ENCODE results near the gene EVX2.
A peak's percentile ranks its signal among the peaks of the same experiment; 100 is the strongest.

EVX2 gene

GRCh38 chr2:176095421-176095820 lies 11.7 kb upstream of the EVX2 start:
- no peak for DNase-seq

GRCh38 chr2:176094349-176094748 lies 10.6 kb upstream of the EVX2 start:
- no peak for DNase-seq

DNA sequence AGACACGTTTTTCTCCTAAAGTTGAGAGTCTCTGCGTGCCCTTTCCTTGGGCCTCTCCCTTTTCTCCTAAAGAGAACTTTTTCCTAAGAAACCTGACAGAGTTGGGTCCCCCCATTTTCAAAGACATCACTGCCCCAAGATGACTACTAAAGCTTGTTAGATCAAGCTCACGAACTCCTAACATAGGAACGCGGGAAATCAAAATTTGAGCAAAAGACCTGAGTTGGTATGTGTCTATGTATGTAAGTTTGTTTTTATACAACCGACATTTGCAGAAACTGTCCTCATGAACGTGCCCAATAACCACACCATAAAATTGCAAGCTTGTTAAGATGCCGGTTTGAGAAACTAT lies 10.1 kb upstream of the EVX2 start:
- DNase-seq = no peak

DNA sequence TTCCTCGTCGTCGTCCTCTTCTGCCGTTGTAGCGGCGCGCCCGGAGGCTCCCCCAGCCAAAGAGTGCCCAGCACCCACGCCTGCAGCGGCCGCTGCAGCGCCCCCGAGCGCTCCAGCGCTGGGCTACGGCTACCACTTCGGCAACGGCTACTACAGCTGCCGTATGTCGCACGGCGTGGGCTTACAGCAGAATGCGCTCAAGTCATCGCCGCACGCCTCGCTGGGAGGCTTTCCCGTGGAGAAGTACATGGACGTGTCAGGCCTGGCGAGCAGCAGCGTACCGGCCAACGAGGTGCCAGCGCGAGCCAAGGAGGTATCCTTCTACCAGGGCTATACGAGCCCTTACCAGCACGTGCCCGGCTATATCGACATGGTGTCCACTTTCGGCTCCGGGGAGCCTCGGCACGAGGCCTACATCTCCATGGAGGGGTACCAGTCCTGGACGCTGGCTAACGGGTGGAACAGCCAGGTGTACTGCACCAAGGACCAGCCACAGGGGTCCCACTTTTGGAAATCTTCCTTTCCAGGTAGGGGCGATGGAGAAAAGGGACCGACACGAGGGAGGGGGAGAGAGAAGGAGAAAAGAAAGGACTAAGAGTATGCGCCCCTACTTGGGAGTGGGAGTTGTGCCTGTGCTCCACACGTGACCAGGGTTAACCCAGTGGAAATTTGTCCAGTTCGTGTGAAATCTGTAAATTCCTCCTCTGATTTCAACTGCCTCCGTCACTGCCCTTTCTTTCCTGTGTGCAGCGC lies 9.6 kb upstream of the EVX2 start:
- DNase-seq = peak; percentile 39

- DNase-seq = peak; percentile 62
These were observed 8.7 kb upstream of the EVX2 start, which contains the start of gene HOXD13 for GRCh38 chr2:176092270-176093144. TSS of gene HOXD13 (plus strand) at chr2:176092721. CDS start at chr2:176092891, 170 bp downstream.

DNA sequence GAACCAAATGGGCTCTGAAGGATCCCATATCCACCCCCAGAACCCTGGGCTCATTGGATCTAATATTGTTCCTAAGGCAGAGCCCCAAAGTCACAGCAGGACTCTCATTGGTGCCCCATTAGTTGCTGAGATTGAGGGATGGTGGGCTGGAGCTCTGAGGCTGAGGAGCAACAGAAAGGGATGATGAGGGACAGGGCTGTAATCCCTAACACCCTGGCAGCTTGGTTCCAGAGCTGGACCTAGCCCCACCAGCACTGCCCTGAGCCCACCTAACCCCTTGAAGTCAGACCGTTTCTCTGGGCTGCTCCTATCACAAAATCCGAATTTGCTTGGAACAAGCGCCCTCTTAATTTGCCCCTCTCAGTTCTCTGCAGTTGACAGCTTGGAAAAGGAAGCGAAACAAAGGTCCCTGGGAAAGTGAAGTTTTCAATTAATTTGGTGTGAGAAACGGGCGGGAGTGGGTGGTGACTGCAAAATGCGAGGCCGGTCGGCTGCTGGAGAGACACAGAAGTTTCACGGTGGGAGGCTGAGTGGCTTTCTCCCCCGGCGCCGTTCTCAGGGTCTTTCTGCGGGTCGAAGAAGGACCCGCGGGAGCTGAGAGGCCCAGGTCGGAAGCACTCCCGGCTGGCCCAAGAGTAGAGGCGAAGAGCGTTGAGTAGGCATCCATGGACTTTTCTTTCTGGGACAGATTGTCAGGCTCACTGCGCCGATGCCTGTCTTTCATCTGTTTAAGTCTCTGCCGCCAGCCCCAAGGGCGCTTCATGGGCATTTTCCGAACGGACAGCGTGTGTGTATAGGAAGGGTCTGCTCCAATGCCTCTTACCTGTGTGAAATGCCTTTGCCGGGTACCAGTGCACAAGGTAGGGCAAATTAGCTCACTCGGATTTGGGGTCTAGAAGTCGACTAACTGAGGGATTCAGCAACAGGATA lies 7.8 kb upstream of the EVX2 start:
- no peak for DNase-seq

GRCh38 chr2:176090862-176091261 lies 7.1 kb upstream of the EVX2 start:
- DNase-seq = no peak

- DNase-seq = no peak
These were observed 6.2 kb upstream of the EVX2 start for GRCh38 chr2:176089843-176090395.

DNA sequence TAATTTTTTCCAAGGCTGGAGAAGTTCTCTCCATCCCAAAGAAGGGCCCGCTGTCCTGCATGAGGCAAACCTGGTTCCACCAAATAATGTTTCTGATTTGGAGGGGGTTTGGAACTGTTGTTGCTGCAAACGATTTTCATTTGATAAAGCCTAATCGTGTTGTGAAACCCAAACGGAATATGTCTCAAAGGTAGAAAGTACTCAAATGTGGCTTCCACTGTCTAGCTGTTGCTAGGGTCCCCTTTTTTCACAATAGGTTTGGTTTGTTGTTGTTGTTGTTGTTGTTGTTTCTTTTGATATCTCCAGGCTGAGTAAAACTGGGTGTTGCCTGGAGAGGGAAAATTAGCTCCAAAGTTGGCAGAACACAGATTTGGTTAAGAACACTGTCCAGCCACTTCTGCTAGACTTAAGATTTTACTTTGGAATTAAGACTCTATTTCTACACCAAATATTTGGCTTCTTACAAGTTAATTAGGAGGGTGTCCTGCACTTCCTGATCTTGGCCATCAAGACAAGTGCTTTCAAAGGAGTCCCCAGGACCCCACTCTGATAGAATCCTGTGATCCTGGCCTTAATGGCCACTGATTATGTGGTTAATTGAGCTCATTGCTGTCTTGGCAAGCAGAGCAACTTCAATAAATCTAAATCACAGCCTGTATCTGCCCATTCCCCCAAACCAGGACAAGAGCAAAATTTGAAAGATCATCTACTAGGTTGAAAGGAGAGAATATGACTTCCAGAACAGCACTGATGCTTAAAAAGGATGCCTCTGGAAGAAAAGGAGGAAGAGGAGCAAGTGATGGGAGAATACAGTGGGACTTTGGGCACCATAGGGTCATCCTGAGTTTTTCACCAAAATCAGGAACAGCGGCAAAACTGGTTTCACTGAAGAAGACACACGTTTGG lies 5.4 kb upstream of the EVX2 start:
- peak; percentile 19 for DNase-seq

DNA sequence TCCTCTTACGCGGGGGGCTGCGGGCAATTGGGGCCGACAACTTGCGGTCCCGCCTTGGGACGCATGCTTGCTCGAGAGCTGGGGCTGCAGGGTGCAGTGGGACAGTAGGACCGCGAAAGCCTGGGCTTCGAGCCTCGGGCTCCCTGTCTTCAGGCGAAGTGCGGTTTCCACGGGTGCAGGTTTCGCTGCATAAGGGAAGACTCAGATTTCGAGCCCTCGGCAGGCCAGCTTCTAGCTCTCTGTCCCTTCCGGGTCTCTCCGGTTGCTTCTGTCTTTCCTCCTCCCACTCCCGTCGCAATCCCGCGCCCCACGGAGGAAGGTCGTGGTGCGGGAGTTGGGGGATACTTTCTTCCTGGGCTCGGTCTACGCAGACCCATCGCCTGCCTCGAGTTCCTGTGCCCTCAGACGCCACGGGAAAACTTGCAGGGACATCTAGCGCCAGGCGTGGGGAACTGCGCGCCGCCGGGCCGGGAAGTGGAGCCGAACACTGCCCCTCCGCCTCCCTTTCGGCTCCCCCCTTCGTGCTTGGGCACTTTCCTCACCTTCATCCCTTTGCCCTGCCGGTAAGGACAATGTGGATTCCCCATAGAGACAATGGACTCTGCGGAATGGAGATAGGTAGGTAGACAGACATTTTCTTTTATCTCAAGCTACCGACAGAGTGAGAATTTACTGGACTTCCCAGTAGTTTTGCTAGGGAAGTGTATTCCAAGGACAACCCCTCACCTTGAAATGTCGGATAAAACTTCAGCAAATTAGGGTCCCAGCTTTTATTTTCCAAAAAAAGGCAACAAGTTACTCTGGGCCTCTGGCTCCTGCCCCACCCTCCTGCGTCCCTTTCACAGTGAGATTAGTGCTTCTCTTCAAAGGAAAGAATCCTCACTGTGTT lies 4.5 kb upstream of the EVX2 start:
- peak; percentile 78 for DNase-seq

DNA sequence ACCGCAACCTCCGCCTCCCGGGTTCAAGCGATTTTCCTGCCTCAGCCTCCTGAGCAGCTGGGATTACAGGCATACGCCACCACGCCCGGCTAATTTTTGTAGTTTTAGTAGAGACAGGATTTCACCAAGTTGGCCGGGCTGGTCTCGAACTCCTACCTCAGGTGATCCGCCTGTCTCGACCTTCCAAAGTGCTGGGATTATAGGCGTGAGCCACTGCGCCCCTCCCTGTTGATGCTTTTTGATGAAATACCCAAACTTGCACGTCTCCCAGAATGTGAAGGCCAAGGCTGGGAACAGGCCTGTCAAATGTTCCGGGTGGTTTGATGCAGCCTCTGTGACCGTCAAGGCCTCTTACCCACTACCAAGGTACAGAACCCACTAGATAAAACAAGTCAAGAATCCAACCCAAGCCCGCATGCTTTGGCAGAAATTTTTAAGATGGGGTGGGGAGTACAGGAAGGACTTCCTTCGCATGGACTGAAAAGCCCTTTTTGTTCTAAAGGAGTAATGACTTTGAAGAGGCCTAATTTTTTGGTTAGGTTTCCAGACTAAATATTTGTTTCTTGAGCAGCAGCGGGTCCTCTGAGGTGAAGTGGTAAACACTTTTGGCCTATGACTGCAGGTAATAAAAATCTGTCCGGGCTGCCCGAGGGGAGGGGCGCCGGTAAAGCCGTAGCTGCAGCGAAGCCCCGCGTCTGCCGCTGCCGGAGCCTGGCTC lies 3.7 kb upstream of the EVX2 start:
- peak; percentile 35 for DNase-seq

DNA sequence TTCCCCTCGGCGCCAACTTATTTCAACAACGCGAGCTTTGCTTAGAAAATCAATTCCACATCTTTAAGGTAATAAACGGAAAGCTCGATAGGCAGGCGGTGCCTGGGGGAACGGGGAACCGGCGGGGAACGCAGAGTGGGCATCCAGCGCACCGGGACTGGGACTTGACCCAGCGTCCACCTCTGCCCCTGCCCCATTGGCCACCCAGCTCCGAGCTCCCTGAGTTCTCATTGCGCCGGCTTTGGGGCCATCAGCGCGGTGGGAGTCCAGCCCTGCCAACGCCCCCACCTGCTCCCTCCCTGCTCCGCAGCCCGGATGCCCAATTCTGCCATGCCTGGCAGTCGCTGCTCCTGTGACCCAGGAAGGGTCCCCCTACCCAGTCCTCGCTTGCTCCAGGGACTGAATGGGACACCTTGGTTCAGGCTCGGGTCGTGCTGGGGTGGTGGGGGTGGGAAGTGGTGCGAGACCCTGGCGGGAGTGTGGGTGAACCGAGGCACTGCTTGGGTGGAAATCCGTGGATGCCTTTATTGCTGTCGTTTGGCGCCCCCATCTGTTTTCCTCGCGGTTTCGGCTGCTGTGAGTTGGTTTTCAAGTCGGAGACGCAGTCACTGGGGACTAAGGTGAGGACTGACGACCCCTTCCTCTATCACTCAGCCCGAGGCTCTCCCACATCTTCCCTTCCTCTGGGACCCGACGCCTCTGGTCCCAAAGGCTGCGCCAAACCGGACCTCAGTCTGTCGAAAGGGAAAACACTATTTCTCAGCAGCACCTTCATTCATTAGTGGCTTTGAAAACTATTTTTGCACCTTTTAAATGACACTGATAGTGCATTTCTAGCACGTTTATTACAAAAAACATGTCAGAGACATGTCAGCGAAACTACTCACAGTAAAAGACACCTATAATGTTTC lies 2.4 kb upstream of the EVX2 start:
- DNase-seq = peak; percentile 61

DNA sequence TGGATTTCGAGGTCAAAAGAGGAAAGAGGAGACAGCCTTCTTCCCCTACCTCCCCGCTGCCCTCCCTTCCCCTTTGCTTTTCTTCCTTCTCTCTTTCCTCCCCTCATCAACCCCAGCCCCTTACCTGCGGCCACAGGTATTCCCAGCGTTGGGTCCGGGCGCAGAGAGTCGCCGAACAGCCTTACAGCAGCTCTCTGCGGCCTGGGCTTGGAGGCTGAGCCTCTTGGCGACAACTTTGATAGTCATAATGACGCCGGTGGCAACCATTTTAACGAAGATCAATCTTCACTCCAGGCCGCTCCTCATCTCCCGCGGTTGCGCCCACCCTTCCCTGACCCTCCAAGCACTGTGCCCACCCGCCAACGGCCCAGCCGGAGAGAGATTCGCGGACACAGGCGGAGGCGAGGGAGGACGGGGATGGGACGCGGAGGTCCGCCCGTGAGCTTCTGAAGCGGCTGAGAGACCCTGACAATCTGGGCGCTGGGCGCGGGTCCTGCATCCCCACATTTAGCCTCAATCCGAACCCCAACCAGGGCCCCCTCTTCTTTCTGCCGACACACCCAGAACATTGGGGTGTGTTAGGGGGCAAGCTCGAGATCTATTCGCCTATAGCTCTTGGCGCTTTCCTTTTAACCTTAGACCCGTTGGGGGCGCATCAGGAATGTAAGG lies 1.5 kb upstream of the EVX2 start:
- DNase-seq = peak; percentile 31

DNA sequence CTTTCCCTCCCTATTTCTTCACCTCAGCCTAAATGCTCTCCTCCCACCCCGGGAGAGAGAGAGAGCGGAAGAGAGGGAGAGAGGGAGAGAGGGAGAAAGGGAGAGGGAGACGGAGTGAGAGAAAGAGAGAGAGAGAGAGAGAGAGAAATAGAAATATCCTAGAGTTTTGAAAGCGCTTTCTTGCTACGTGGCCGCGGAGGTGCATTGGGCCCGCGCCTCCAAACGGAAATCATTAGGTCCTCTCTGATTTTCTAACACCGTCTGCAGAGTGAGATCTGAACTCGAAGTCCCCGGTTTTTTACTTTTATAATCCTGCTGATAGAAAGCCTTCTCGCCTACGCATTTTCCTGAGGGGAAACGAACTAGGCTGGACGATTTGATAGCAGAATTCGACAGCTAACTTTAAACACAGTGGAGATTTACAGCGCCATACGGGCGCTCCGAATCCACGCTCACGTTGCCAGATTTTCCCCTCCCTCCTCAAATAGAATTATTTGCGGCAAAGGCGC lies 903 bp upstream of the EVX2 start:
- DNase-seq = peak; percentile 36

GRCh38 chr2:176082824-176083751 lies 674 bp downstream of the EVX2 start:
- peak; percentile 50 for DNase-seq

GRCh38 chr2:176082525-176082823 lies 1.3 kb downstream of the EVX2 start:
- no peak for DNase-seq
